Endometrium (tissue), 2 donors: Measurements from ENCODE around the gene TXLNG.

Experiments used
- FAIRE-seq: peaks from 2 replicates; lab custom pipeline; 2012; peaks lifted over from hg19 to GRCh38; lab: Jason Lieb, UNC
- donor health status: control.
- donor health status: control.

The TXLNG gene

GRCh38 chrX:16785247-16786138 is 773 bp upstream of the TXLNG start:
- no peak for FAIRE-seq

- FAIRE-seq: no peak
These were observed 797 bp downstream of the TXLNG start for GRCh38 chrX:16786791-16787735.

DNA sequence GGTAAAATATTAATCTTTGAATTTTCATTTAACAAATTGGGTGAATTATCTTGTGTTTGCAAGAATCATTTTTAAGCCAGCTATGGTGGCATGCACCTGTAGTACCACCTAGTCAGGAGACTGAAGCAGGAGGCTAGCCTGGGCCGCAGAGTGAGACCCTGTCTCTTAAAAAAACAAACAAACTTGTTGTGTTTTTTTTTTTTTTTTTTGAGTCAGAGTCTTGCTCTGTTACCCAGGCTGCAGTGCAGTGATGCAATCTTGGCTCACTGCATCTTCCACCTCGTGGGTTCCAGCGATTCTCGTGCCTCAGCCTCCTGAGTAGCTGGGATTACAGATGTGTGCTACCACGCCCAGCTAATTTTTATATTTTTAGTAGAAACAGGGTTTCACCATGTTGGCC is 2.2 kb downstream of the TXLNG start:
- FAIRE-seq: no peak

DNA sequence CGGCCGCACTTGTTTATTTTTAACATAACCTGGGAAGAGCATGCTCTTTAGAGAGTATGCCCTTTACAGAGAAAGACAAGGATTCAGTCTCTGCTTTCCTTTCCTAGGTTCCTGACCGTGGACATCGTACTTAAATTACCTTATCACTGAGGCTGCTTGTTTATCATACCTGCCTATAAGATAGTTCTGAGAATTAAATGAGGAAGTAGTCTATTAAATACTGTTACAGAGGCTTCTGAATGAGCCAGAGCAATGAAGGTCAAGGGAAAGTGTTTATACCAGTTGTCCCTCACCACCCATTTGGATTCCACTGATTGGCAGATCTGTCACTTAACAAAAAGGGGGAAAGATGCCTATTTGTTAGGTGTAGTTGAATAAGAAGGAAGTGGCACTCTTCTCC is 10.0 kb downstream of the TXLNG start:
- FAIRE-seq: no peak

GRCh38 chrX:16797358-16797757 is 11.1 kb downstream of the TXLNG start:
- FAIRE-seq: no peak

DNA sequence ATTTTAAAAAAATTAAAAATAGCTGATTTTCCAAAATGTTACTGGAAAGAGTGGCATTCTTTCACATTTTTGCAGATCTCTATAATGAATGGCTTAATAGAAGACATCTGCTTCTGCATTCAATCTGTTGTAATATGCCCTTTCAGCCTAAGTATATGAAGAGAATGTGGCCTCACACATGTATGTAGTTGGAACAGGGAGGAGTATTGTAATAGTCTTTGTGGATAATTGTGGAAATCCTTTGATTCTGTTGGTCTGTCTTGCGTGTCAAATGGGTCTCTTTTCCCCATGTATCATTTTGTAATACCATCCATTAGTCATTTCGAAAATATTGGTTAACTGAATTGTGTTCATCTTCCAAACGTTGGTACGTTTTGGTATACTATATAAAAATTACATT is 11.6 kb downstream of the TXLNG start:
- FAIRE-seq: no peak

- FAIRE-seq: no peak
These were observed 18.7 kb downstream of the TXLNG start for GRCh38 chrX:16804923-16805464.

DNA sequence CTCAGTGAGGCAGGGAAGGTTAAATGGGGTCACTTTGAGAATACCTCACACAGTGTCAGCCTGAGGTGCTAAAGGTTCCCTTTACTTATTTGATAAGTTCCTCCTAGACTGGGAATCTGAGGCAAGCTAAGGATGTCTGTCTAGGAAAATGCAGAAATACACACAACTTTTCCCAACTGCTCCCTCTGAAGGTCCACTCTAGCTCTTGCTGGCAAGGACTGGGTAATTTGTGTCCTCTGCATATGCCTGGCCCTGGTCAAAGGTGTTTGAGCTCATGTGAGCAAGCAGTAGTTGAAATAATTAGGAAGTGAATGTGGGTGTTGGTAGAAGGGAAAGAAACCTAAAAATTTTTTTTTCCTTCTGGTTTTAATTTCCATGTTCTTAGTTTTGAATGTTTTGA is 21.3 kb downstream of the TXLNG start:
- FAIRE-seq: no peak

GRCh38 chrX:16807976-16808542 is 21.8 kb downstream of the TXLNG start:
- FAIRE-seq: peak; percentile 68

- FAIRE-seq: no peak
These were observed 28.3 kb downstream of the TXLNG start for GRCh38 chrX:16814597-16814996.

GRCh38 chrX:16819634-16820033 is 33.4 kb downstream of the TXLNG start:
- no peak for FAIRE-seq

DNA sequence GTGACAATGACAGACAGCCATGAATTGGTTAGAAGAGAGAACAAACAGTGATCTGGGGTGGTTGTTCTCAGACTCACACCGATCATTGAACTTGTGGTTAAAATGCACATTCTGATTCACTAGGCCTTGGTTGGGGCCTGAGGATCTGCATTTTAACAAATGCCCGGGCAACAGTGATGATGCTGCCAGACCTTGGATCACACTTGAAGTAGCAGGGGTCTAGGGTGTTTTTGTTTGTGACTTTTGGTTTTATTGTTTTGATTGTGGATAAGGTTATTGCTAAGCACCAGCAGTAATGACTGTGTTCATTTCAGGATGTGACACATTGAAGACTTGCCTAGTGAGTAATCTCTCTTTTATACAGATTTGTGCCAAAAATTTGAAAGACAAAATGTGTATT is 36.5 kb downstream of the TXLNG start:
- FAIRE-seq: no peak

GRCh38 chrX:16825264-16826035 is 39.2 kb downstream of the TXLNG start:
- FAIRE-seq: no peak

DNA sequence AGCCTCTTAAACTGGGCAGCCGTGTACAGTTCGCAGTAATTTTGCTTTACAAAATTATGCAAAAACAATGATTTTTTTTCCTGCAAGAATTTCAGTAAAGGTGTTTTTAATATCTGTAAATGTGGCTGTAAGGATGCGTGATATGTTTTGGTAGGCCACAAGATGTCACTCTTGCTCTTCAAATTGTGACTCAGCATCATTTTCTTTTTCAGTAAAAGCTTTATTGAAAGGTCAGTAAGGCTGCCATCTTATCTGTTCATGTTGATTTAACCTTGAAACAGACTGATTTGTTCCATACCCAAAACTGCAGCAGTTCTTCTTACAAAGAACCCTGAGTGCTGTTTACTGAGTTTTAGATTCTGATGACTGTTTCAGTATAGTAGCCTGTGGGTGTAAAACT is 39.9 kb downstream of the TXLNG start:
- peak; percentile 35 for FAIRE-seq

DNA sequence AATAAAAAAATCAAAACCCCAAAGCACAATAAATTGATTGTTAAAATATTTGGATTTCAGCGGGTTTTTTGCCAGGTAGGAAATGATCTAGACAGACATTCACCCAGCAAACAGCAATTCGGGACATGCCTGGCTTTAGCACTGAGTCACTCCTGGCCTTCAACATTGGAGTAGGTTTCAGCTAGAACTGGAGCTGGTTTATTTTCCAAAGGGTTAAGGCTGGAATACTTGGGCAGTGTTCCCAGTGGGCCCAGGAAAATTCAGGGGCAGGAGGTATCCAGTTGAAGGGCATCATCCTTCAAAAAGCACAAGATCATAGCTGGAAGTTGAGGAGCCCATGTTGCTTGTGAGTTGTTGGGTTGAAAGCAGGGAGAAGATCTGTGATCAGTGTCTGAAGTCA is 41.0 kb downstream of the TXLNG start:
- no peak for FAIRE-seq

GRCh38 chrX:16828124-16828908 is 42.0 kb downstream of the TXLNG start:
- no peak for FAIRE-seq

DNA sequence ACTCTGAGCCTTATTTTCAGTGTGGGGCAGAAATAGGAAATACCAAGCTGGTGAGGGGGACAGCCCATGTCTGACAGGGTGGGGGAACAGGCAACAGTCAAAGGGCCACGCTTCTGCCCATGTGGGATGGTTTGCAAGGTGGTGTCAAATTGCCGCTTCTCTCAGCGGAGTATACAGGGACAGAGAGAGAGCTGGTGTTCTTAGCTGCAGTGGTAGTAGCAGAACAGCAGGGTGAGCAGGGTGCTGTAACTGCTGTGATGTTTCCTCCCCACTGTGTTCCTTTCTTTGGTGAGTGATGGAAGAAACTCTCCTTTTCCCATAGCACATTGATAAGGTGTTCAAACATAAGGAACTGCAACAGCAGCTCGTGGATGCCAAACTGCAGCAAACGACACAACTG is 46.0 kb downstream of the TXLNG start:
- FAIRE-seq: no peak

DNA sequence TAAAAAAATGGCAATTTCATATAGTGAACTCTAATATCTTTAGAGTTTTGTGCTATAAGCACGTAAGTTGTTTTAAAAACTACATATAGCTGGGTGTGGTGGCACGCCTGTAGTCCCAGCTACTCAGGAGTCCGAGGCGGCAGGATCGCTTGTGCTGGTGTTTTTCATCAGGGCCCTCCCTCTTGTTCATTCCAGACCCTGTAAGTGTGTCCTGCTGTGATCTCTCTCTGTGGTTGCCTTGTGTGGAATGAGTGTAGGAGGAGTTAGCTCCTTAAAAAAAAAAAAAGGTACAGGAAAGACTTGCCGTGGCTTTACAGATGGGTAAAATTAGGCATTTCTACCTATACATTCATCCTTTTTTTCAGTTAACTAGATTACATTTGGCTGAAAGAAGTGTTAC is 48.5 kb downstream of the TXLNG start:
- no peak for FAIRE-seq

GRCh38 chrX:16836371-16836770 is 50.1 kb downstream of the TXLNG start:
- no peak for FAIRE-seq

DNA sequence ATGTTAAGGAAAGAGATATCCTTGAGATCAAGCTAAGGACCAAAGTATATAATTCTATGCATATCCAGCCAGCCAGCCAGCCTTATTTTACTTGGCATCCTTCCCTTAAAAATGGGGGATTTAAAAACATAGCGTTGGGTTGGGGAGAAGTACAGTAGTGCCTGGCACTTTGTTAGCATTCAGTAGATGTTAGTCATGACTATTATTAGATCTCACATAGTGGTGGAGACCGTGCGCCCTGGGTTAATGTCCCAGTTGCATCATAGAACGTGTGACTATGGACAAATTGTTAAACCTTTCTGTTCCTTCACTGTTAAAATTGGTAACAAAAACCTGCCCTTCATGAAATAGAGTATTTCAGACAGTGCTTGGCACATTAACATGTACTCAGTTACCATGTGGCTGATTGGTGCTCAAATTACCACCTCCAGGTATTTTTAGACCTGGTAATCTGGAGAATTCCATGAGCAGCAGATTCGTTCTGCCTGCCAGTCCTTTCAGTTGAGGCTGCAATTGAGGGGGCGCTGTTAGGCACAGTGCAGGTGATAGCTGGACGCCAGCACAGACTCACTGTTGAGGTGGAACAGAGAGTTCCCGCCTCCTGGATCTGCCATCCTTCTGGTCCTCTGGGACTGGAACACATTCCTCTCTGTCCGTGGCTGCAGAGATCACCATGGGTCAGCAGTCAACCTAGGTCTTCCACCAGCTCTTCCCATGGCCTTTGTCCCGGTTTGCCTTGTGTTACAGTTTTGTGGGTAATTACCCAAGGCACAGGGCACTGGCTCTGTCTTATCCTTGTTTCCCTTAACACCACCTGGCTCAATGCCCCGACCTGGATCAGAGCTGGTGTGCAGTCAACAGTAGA is 52.2 kb downstream of the TXLNG start:
- FAIRE-seq: no peak
